Measurements from ENCODE around the gene MAP3K7CL. TPM values are rescaled to one million over a fixed set of nuclear protein-coding genes. Genes with fewer than 3 reads are reported as not detected.

MAP3K7CL gene
- polyA plus RNA-seq, 2 donors: 2.1 to 4.0 TPM

- Histone ChIP-seq H3K27me3 (ENCODE audit: control insufficient read depth in 1 of 2, insufficient read depth in 2 of 2, low read length in 2 of 2) (no peaks in the 10 kb centered on the region), H3K36me3 (ENCODE audit: control insufficient read depth in 2 of 2, insufficient read depth in 2 of 2, low read length in 1 of 2) (no peaks in the 10 kb centered on the region), H3K4me3 (ENCODE audit: low read depth in 1 of 2, low read length in 2 of 2) (no peak overlapping the region), H3K9me3 (ENCODE audit: control insufficient read depth in 2 of 2, insufficient read depth in 1 of 2, low read depth in 1 of 2, low read length in 1 of 2) (no peaks in the 10 kb centered on the region), H3K4me1 (ENCODE audit: control insufficient read depth in 2 of 2, insufficient read depth in 2 of 2, low read length in 1 of 2) (no peaks in the 10 kb centered on the region), H3K27ac (ENCODE audit: low read depth in 2 of 2, low read length in 1 of 2) (no peak overlapping the region)
- 55 to 74% methylated on average over 3 of the region's 3 CpGs for WGBS, 2 donors
Measured at GRCh38 chr21:29125979-29126378, 4.5 kb upstream of the MAP3K7CL start.

- no peaks in the 10 kb centered on the region for H3K27me3 ChIP-seq (ENCODE audit: control insufficient read depth in 1 of 2, insufficient read depth in 2 of 2, low read length in 2 of 2)
- no peaks in the 10 kb centered on the region for H3K9me3 ChIP-seq (ENCODE audit: control insufficient read depth in 2 of 2, insufficient read depth in 1 of 2, low read depth in 1 of 2, low read length in 1 of 2)
- no peaks in the 10 kb centered on the region for H3K36me3 ChIP-seq (ENCODE audit: control insufficient read depth in 2 of 2, insufficient read depth in 2 of 2, low read length in 1 of 2)
- H3K4me3 ChIP-seq (ENCODE audit: low read depth in 1 of 2, low read length in 2 of 2): no peak overlapping the region
- no peaks in the 10 kb centered on the region for H3K4me1 ChIP-seq (ENCODE audit: control insufficient read depth in 2 of 2, insufficient read depth in 2 of 2, low read length in 1 of 2)
- 94 to 98% methylated on average over 7 of the region's 7 CpGs for WGBS, 2 donors
- H3K27ac ChIP-seq (ENCODE audit: low read depth in 2 of 2, low read length in 1 of 2): no peak overlapping the region
Measured at GRCh38 chr21:29133241-29133640, 2.8 kb downstream of the MAP3K7CL start.

DNA sequence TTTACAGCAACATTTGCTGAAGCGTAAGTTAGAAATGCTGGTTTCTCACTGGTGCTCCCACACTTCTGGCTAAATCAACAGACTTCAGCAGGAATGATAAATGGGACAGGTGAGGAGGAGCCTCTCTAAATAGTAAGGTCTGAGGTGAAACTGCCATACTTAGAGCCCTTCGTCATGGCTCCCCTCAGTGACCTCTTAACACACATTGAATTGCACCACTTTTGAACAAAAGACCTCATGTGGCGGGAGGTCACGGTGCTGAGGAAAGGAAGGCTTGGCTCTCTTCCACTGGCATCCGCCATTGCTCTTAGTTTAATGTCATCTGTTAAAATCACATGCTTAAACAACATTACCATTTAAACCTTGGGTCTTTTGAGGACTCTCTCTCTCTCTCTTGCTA, 3.4 kb downstream of the MAP3K7CL start:
- Histone ChIP-seq H3K36me3 (ENCODE audit: control insufficient read depth in 2 of 2, insufficient read depth in 2 of 2, low read length in 1 of 2) (no peaks in the 10 kb centered on the region), H3K9me3 (ENCODE audit: control insufficient read depth in 2 of 2, insufficient read depth in 1 of 2, low read depth in 1 of 2, low read length in 1 of 2) (no peaks in the 10 kb centered on the region), H3K4me3 (ENCODE audit: low read depth in 1 of 2, low read length in 2 of 2) (no peak overlapping the region), H3K27me3 (ENCODE audit: control insufficient read depth in 1 of 2, insufficient read depth in 2 of 2, low read length in 2 of 2) (no peaks in the 10 kb centered on the region), H3K27ac (ENCODE audit: low read depth in 2 of 2, low read length in 1 of 2) (no peak overlapping the region), H3K4me1 (ENCODE audit: control insufficient read depth in 2 of 2, insufficient read depth in 2 of 2, low read length in 1 of 2) (no peaks in the 10 kb centered on the region)
- WGBS, 2 donors: 88 to 91% methylated on average over 5 of the region's 5 CpGs

GRCh38 chr21:29135481-29135880, 5.0 kb downstream of the MAP3K7CL start:
- Histone ChIP-seq H3K27me3 (ENCODE audit: control insufficient read depth in 1 of 2, insufficient read depth in 2 of 2, low read length in 2 of 2) (no peaks in the 10 kb centered on the region), H3K4me3 (ENCODE audit: low read depth in 1 of 2, low read length in 2 of 2) (no peak overlapping the region), H3K4me1 (ENCODE audit: control insufficient read depth in 2 of 2, insufficient read depth in 2 of 2, low read length in 1 of 2) (no peaks in the 10 kb centered on the region), H3K9me3 (ENCODE audit: control insufficient read depth in 2 of 2, insufficient read depth in 1 of 2, low read depth in 1 of 2, low read length in 1 of 2) (no peaks in the 10 kb centered on the region), H3K36me3 (ENCODE audit: control insufficient read depth in 2 of 2, insufficient read depth in 2 of 2, low read length in 1 of 2) (no peaks in the 10 kb centered on the region), H3K27ac (ENCODE audit: low read depth in 2 of 2, low read length in 1 of 2) (no peak overlapping the region)

DNA sequence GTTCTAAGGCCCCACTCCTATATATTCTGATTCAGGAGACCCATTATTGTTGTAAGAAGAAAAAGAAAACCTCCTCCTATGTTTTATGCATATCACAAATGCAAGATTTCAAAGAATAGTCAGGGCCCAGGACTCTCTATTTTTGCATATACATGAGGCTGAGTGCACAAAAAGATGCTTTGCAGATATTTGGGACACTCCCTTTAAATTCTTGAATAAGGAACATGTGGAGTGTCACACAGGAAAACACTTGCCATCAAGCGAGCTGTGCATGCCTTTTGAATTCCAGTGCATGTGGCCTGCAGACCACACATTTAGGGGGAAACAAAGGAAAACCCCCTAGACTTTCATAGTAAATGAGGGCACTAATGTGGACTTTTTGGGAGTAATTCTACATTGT, 5.6 kb downstream of the MAP3K7CL start:
- Histone ChIP-seq H3K4me1 (ENCODE audit: control insufficient read depth in 2 of 2, insufficient read depth in 2 of 2, low read length in 1 of 2) (no peaks in the 10 kb centered on the region), H3K27ac (ENCODE audit: low read depth in 2 of 2, low read length in 1 of 2) (no peak overlapping the region), H3K36me3 (ENCODE audit: control insufficient read depth in 2 of 2, insufficient read depth in 2 of 2, low read length in 1 of 2) (no peaks in the 10 kb centered on the region), H3K9me3 (ENCODE audit: control insufficient read depth in 2 of 2, insufficient read depth in 1 of 2, low read depth in 1 of 2, low read length in 1 of 2) (no peaks in the 10 kb centered on the region), H3K4me3 (ENCODE audit: low read depth in 1 of 2, low read length in 2 of 2) (no peak overlapping the region), H3K27me3 (ENCODE audit: control insufficient read depth in 1 of 2, insufficient read depth in 2 of 2, low read length in 2 of 2) (no peaks in the 10 kb centered on the region)
- 88 to 94% methylated on average over 1 of the region's 1 CpG for WGBS, 2 donors

GRCh38 chr21:29144736-29145353, 14.4 kb downstream of the MAP3K7CL start:
- 20 to 31% methylated on average over 2 of the region's 2 CpGs for WGBS, 2 donors
- no peaks in the 10 kb centered on the region for H3K27me3 ChIP-seq (ENCODE audit: control insufficient read depth in 1 of 2, insufficient read depth in 2 of 2, low read length in 2 of 2)
- peaks cover 2 to 5% of the 10 kb centered on the region in 2 donors for H3K4me1 ChIP-seq (ENCODE audit: control insufficient read depth in 2 of 2, insufficient read depth in 2 of 2, low read length in 1 of 2)
- no peaks in the 10 kb centered on the region for H3K9me3 ChIP-seq (ENCODE audit: control insufficient read depth in 2 of 2, insufficient read depth in 1 of 2, low read depth in 1 of 2, low read length in 1 of 2)
- peak overlapping the region; percentile 72 to 92 for H3K27ac ChIP-seq (ENCODE audit: low read depth in 2 of 2, low read length in 1 of 2)
- no peaks in the 10 kb centered on the region for H3K36me3 ChIP-seq (ENCODE audit: control insufficient read depth in 2 of 2, insufficient read depth in 2 of 2, low read length in 1 of 2)
- H3K4me3 ChIP-seq (ENCODE audit: low read depth in 1 of 2, low read length in 2 of 2): no peak overlapping the region

- Histone ChIP-seq H3K4me3 (ENCODE audit: low read depth in 1 of 2, low read length in 2 of 2) (no peak overlapping the region), H3K9me3 (ENCODE audit: control insufficient read depth in 2 of 2, insufficient read depth in 1 of 2, low read depth in 1 of 2, low read length in 1 of 2) (no peaks in the 10 kb centered on the region), H3K4me1 (ENCODE audit: control insufficient read depth in 2 of 2, insufficient read depth in 2 of 2, low read length in 1 of 2) (peaks cover 2 to 5% of the 10 kb centered on the region in 2 donors), H3K27ac (ENCODE audit: low read depth in 2 of 2, low read length in 1 of 2) (peak overlapping the region; percentile 72 to 92), H3K27me3 (ENCODE audit: control insufficient read depth in 1 of 2, insufficient read depth in 2 of 2, low read length in 2 of 2) (no peaks in the 10 kb centered on the region), H3K36me3 (ENCODE audit: control insufficient read depth in 2 of 2, insufficient read depth in 2 of 2, low read length in 1 of 2) (no peaks in the 10 kb centered on the region)
- 16 to 26% methylated on average over 5 of the region's 5 CpGs for WGBS, 2 donors
Measured at GRCh38 chr21:29145354-29145782, 14.9 kb downstream of the MAP3K7CL start.

DNA sequence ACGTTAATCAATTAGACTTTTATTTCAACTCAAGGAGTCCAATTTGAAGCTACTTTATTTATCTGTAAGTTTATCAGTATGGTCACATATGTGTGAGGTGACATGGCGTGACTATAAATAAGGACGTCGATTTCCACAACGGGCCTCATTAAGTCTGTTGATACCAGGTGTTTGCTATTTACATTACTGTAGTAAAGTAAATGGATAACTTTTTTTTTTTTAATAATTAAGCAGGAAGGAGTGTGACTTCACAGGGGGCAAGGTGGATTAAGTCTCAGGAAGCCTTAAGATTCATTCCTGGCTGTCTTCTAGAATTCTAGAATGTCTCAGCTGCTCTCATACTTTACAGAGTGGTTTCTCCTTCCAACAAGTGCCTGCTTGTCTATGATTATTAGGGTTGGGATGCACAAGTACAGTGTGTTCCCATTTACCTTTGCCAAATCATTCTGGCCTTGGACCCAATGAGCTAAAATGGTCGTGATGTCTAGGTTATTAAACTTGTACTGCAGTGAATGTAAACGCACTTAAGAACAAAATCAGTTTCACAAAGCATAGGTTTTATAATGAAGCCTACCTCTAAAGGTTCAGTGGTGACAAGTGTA, 15.5 kb downstream of the MAP3K7CL start:
- Histone ChIP-seq H3K27me3 (ENCODE audit: control insufficient read depth in 1 of 2, insufficient read depth in 2 of 2, low read length in 2 of 2) (no peaks in the 10 kb centered on the region), H3K4me1 (ENCODE audit: control insufficient read depth in 2 of 2, insufficient read depth in 2 of 2, low read length in 1 of 2) (peaks cover 2 to 5% of the 10 kb centered on the region in 2 donors), H3K4me3 (ENCODE audit: low read depth in 1 of 2, low read length in 2 of 2) (no peak overlapping the region), H3K36me3 (ENCODE audit: control insufficient read depth in 2 of 2, insufficient read depth in 2 of 2, low read length in 1 of 2) (no peaks in the 10 kb centered on the region), H3K27ac (ENCODE audit: low read depth in 2 of 2, low read length in 1 of 2) (peak overlapping the region; percentile 87 to 92), H3K9me3 (ENCODE audit: control insufficient read depth in 2 of 2, insufficient read depth in 1 of 2, low read depth in 1 of 2, low read length in 1 of 2) (no peaks in the 10 kb centered on the region)
- 28 to 33% methylated on average over 7 of the region's 7 CpGs for WGBS, 2 donors

- Histone ChIP-seq H3K4me1 (ENCODE audit: control insufficient read depth in 2 of 2, insufficient read depth in 2 of 2, low read length in 1 of 2) (peaks cover 2 to 5% of the 10 kb centered on the region in 2 donors), H3K36me3 (ENCODE audit: control insufficient read depth in 2 of 2, insufficient read depth in 2 of 2, low read length in 1 of 2) (no peaks in the 10 kb centered on the region), H3K27ac (ENCODE audit: low read depth in 2 of 2, low read length in 1 of 2) (peak overlapping the region in 1 of 2 donors; percentile 87), H3K4me3 (ENCODE audit: low read depth in 1 of 2, low read length in 2 of 2) (no peak overlapping the region), H3K27me3 (ENCODE audit: control insufficient read depth in 1 of 2, insufficient read depth in 2 of 2, low read length in 2 of 2) (no peaks in the 10 kb centered on the region), H3K9me3 (ENCODE audit: control insufficient read depth in 2 of 2, insufficient read depth in 1 of 2, low read depth in 1 of 2, low read length in 1 of 2) (no peaks in the 10 kb centered on the region)
- 55 to 91% methylated on average over 1 of the region's 1 CpG for WGBS, 2 donors
Measured at GRCh38 chr21:29146726-29147125, 16.3 kb downstream of the MAP3K7CL start.

GRCh38 chr21:29148530-29148929, 18.1 kb downstream of the MAP3K7CL start:
- no peaks in the 10 kb centered on the region for H3K27me3 ChIP-seq (ENCODE audit: control insufficient read depth in 1 of 2, insufficient read depth in 2 of 2, low read length in 2 of 2)
- H3K4me1 ChIP-seq (ENCODE audit: control insufficient read depth in 2 of 2, insufficient read depth in 2 of 2, low read length in 1 of 2): peaks cover 2 to 5% of the 10 kb centered on the region in 2 donors
- H3K4me3 ChIP-seq (ENCODE audit: low read depth in 1 of 2, low read length in 2 of 2): no peak overlapping the region
- no peak overlapping the region for H3K27ac ChIP-seq (ENCODE audit: low read depth in 2 of 2, low read length in 1 of 2)
- H3K9me3 ChIP-seq (ENCODE audit: control insufficient read depth in 2 of 2, insufficient read depth in 1 of 2, low read depth in 1 of 2, low read length in 1 of 2): no peaks in the 10 kb centered on the region
- no peaks in the 10 kb centered on the region for H3K36me3 ChIP-seq (ENCODE audit: control insufficient read depth in 2 of 2, insufficient read depth in 2 of 2, low read length in 1 of 2)
- 56 to 69% methylated on average over 5 of the region's 5 CpGs for WGBS, 2 donors
